DMS114 treated with DMSO at 0.1 percent for 48 hours (cell line): Measurements from ENCODE around the gene TLE6.
"Not testable (repeated sequence)": the region's sequence is repeated elsewhere in the genome, so short reads cannot be mapped to it uniquely, and the experiment has no call there.

Experiments
- DNase-seq: peaks from one replicate; lab custom pipeline; 2025; ENCODE audit not compliant: unreplicated experiment; lab: John Stamatoyannopoulos, UW

TLE6 gene

DNA sequence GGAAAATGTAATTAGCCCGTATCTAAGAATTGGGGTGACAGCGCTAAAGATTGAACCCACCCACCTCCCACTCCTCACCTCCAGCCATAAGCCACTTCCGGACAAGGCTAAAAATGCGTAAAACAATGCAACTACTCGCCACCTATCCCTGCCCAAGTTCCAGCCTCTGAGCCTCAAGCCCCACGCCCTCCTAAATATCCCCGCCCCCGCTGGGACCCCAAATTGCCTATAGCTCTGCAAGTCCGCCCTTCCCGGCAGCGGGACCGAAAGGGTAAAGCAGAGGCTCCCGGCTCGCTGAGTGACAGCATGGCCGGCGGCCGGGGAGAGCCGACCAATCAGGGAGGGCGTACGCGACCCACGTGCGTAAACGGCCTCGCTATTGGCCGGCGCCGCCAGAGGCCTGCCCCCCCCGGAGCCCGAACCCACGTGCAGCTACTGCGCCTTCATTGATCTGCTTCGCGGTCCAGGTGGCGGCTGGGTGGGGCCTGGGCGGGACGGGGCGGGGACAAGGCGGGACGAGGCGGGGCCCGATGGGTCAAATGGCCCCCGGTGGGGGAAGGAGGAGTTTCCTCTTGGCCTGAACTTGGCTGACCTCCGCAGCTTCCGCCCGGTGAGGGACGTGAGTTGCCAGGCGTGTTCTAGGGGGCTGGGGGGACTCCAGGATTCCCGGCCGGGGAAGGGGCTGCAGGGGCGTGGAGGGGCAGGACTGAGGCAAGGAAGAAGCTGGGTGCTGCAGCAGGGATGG is at the start of gene TLE6:
TSS of gene TLE6 (plus strand) at position 564 of the 745 bp plus-strand sequence. CDS start 670 bp downstream, outside the sequence.
- peak; percentile 86 for DNase-seq

DNA sequence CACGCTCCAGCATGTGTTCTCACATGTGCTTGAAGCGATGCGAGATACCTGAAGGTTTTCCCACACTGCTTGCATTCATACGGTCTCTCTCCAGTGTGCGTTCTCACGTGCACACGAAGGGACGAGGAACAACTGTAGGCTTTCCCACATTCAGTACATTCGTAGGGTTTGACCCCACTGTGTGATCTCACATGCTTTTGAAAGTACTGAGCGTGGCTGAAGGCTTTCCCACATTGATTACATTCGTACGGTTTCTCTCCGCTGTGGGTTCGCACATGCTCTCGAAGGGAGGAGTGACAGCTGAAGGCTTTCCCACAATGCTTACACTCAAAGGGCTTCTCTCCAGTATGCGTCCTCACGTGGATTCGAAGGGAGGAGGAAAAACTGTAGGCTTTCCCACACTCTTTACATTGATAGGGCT is 43.9 kb upstream of the TLE6 start:
- DNase-seq, result no peak

DNA sequence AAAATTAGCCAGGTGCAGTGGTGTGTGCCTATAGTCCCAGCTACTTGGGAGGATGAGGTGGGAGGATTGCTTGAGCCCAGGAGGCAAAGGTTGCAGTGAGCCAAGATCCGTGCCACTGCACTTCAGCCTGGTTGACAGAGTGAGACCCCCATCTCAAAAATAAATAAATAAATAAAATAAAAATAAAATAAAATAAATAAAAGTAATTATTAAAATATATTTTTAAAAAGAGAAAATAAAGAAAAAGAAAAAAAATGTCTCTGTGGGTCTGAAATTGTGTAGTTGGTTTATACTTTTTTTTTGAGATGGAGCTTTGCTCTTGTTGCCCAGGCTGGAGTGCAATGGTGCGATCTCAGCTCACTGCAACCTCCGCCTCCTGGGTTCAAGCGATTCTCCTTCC is 41.5 kb upstream of the TLE6 start:
- not testable (repeated sequence) for DNase-seq

GRCh38 chr19:2942928-2943640 is 34.3 kb upstream of the TLE6 start:
- DNase-seq, result no peak

GRCh38 chr19:2944403-2944774 is 33.0 kb upstream of the TLE6 start:
- DNase-seq, result no peak

DNA sequence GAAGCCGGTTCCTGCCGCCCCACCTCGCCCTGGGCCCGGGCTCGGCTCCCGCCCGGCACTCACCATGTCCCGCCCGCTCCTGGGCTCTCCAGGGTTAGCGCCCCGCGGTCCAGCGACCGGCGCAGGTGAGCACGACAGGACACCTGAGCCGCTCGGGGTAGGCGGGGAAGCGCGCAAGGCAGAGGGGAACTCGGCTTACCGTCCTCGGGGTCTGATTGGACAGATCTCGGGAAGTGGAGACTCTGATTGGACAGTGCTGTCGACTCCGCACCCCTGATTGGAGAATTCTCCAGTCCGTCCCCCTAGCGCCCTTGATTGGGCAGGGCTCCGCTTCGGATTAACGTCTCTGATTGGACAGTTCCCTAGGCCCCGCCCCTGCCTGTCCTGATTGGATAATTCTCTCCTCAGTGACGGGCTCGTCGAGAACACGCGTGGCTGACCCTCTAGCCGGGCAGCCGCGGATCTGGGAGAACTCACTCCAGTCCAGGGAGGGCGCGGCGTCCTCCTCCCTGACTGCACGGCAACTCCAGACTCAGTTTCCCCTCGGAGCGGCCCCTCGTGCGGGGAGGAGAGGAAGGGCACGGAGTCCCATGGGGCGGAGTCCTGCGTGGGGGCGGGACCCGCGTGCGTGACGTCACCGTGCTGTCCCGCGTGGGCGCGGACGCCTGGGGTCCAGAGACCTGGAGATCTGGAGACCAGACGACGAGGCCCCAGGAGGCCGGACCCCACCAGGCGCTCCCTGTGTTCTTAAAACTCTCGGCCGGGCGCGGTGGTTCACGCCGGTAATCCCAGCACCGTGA is 32.4 kb upstream of the TLE6 start, which contains the start of gene ZNF77:
TSS of gene ZNF77 (minus strand) at position 197 of the 800 bp plus-strand sequence. CDS start at position 66, 131 bp downstream.
- peak; percentile 93 for DNase-seq

GRCh38 chr19:2945575-2946184 is 31.7 kb upstream of the TLE6 start:
- no peak for DNase-seq

- DNase-seq, result no peak
Observed at GRCh38 chr19:2949939-2950285, 27.5 kb upstream of the TLE6 start.

DNA sequence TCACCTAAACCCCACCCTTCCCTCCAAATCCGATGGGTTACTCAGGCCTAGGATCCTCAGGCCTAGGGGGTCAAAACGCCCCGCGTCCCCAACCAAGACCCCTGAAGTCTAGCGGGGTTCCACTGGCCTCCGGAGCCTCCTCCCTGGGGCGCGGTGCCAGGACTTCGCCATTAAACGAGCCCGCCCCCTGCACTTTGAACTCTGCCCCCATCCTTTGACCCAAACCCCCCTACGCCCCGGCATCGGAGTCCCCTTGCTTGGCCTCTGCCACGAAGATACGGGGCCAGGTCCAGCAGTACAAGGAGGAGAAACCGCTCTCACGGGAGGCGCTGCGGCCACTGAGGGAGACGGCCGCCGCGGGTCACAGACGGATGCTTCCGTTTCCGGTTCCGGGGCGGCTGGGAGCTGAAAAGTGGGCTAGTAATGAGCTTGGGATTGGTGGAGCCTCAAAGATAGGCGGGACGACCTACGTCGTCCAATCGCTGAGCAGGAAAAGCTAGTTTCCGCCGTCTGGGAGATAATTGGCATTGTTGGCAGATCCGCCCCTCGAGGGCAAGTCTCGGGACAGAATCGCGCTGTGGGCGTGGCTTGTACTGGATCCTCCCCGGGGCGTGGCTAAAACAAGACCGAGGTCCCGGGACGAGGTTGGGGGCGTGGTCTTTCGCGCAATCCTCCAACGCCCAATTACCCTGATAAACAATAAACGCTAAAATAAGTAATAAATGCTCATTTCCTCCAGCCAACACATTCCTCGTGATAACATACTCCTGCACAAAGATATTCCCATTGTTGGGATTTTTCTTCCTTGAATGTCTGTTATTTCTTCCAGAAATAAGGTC is 26.9 kb upstream of the TLE6 start:
- DNase-seq, result peak; percentile 93

DNA sequence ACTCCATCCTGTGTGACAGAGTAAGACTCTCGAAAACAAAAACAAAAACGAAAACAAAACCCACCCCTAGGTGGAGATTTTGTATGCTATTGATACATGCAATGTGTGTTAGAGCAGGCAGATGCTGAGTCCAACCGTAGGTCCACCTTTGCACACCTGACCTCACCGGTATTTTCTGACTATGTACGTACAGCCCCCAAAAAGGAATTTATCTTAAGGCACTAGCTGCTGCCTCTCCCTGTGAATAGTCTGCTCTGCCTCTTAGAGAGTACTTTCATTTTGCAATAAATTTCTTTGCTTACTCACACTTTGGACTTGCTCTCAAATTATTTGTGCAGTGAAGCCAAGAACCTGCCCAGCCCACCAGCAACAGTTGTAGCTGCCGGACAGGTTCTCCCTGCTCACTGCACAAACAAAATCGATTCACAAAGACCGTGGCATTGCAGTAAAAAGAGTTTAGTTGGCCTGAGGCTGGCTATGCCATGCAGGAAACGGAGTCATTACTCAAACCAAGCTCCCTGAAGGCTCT is 24.3 kb upstream of the TLE6 start:
- no peak for DNase-seq

DNA sequence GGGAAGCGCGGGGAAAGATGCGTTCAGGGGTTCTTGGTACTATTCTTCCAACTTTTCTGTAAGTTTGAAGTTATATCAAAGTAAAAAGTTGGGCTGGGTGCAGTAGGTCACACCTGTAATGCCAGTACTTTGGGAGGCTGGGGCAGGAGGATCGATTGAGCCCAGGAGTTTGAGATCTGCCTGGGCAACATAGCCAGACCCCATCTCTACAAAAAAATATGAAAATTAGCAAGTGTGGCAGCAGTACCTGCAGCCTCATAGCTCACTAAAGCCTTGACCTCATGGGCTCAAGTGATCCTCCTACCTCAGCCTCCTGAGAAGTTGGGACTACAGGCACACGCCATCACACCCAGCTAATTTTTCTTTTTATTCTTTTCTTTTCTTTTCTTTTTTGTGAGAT is 20.2 kb upstream of the TLE6 start:
- no peak for DNase-seq

- DNase-seq, result no peak
Observed at GRCh38 chr19:2960120-2960519, 17.2 kb upstream of the TLE6 start.

GRCh38 chr19:2962018-2962670 is 15.2 kb upstream of the TLE6 start:
- peak; percentile 28 for DNase-seq

DNA sequence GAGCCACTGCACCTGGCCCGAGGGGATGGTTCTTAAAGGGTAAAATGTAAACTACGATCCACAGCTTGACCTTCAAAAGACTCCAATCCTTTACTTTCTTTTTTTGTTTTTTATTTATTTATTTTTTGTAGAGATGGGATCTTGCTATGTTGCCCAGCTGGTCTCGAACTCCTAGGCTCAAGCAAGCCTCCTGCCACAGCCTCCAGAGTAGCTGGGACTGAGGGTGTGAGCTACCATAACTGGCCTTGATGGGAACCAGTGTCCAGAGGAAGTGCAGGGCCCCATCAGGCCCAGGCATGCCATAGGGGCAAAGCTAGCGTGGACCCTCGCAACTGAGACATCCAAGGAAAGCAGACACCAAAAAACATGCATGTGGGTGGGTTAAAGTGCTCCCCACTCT is 14.2 kb upstream of the TLE6 start:
- DNase-seq, result no peak

DNA sequence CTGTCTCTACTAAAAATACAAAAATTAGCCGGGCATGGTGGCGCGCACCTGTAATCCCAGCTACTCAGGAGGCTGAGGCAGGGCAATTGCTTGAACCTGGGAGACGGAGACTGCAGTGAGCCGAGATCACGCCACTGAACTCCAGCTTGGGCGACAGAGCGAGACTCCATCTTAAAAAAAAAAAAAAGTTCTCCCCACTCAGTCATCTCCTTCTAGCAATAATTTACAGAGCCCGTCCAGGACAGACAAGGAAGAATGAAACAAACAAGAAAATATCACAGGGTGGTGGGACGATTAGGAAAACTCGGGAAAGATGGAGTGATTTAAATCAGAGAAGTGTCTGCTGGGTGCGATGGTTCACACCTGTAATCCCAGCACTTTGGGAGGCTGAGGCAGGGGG is 13.7 kb upstream of the TLE6 start:
- not testable (repeated sequence) for DNase-seq

GRCh38 chr19:2964874-2965273 is 12.5 kb upstream of the TLE6 start:
- no peak for DNase-seq

DNA sequence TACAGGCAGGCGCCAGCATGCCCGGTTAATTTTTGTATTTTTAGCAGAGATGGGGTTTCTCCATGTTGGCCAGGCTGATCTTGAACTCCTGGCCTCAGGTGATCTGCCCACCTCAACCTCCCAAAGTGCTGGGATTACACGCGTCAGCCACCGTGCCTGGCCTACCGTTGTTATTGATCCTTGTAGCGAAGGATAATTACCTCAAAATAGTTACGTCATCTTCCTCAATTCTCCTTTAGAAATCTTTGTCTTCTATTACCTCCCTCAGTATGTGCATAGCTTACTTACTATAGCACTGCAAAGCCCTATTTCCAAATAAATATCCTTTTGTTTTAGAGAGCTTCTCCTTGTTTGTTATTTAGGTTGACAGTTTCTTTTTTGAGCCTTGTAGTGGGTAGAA is 9.4 kb upstream of the TLE6 start:
- no peak for DNase-seq

GRCh38 chr19:2969104-2969504 is 8.3 kb upstream of the TLE6 start:
- no peak for DNase-seq

DNA sequence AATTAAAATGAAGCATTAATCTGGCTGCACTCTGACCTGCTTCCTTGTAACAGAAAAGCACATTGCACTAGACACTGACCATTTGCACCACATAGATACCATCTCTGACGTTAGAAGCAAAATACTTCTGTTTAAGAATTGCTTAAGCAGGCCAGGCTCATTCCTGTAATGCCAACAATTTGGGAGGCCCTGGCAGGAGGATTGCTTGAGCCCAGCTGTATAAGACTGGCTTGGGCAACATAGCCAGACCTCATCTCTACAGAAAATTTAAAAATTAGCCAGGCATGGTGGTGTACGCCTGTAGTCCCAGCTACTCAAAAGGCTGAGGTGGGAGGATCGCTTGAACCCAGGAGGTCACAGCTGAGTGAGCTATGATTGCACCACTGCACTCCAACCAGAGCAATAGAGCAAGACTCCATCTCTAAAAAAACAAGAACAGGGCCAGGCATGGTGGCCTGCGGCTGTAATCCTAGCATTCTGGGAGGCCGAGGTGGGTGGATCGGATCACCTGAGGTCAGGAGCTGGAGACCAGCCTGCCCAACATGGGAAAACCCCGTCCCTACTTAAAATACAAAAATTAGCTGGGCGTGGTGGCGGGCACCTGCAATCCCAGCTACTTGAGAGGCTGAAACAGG is 7.0 kb upstream of the TLE6 start:
- no peak for DNase-seq
